GM19468 (cell line): ENCODE data around the gene APBB1IP.
"Not testable (repeated sequence)": the region's sequence is repeated elsewhere in the genome, so short reads cannot be mapped to it uniquely, and the experiment has no call there.

ENCODE experiments used
- ATAC-seq: cut with Tn5 transposase; IDR thresholded peaks from one replicate; pipeline ENCODE4 v1.9.1; 2021; ENCODE audit warnings: mild to moderate bottlenecking, moderate library complexity, moderate number of reproducible peaks; ENCODE audit not compliant: unreplicated experiment; ENCODE audit errors: extremely low read depth

The APBB1IP gene

GRCh38 chr10:26468700-26469099, 30.6 kb downstream of the APBB1IP start:
- ATAC-seq: peak; percentile 65

GRCh38 chr10:26472492-26472778, 34.3 kb downstream of the APBB1IP start:
- no peak for ATAC-seq

- ATAC-seq: no peak
These were observed 35.9 kb downstream of the APBB1IP start for GRCh38 chr10:26474026-26474425.

- ATAC-seq: not testable (repeated sequence)
These were observed 36.7 kb downstream of the APBB1IP start for GRCh38 chr10:26474845-26475244.

GRCh38 chr10:26475386-26475785, 37.2 kb downstream of the APBB1IP start:
- no peak for ATAC-seq

- ATAC-seq: no peak
These were observed 39.4 kb downstream of the APBB1IP start for GRCh38 chr10:26477501-26477900.

- no peak for ATAC-seq
These were observed 39.9 kb downstream of the APBB1IP start for GRCh38 chr10:26478061-26478460.

GRCh38 chr10:26479766-26480492, 41.8 kb downstream of the APBB1IP start:
- ATAC-seq: no peak

- no peak for ATAC-seq
These were observed 43.2 kb downstream of the APBB1IP start for GRCh38 chr10:26481315-26481692.

GRCh38 chr10:26481914-26482550, 43.9 kb downstream of the APBB1IP start:
- ATAC-seq: no peak

GRCh38 chr10:26483554-26483953, 45.4 kb downstream of the APBB1IP start:
- ATAC-seq: no peak

- no peak for ATAC-seq
These were observed 47.2 kb downstream of the APBB1IP start for GRCh38 chr10:26485150-26485941.

GRCh38 chr10:26486304-26486703, 48.2 kb downstream of the APBB1IP start:
- no peak for ATAC-seq

GRCh38 chr10:26486990-26487850, 49.1 kb downstream of the APBB1IP start:
- ATAC-seq: peak; percentile 62

GRCh38 chr10:26488344-26488743, 50.2 kb downstream of the APBB1IP start:
- ATAC-seq: no peak

GRCh38 chr10:26489081-26489480, 50.9 kb downstream of the APBB1IP start:
- no peak for ATAC-seq

- ATAC-seq: not testable (repeated sequence)
These were observed 52.2 kb downstream of the APBB1IP start for GRCh38 chr10:26490367-26490766.

GRCh38 chr10:26491276-26491675, 53.1 kb downstream of the APBB1IP start:
- no peak for ATAC-seq

GRCh38 chr10:26491934-26492333, 53.8 kb downstream of the APBB1IP start:
- ATAC-seq: no peak

GRCh38 chr10:26492725-26493124, 54.6 kb downstream of the APBB1IP start:
- ATAC-seq: not testable (repeated sequence)
